Karpas-422 (cell line): Measurements from ENCODE around the gene ABHD17C. TPM values are rescaled to one million over a fixed set of nuclear protein-coding genes. Genes with fewer than 3 reads are reported as not detected.
A peak's percentile ranks its signal among the peaks of the same experiment; 100 is the strongest.

Experiments
- DNase-seq: peaks from one replicate; pipeline ENCODE4 v3.0.0-alpha.2; 2015
- H2AFZ ChIP-seq: fragments of 200-600 bp; sonication (generic); 2 replicates; pipeline ENCODE4 v1.6.1; 2014; ENCODE audit warnings: antibody characterized with exemption, low read length, mixed read lengths
- H3K27ac ChIP-seq: fragments of 200-600 bp; sonication (generic); 2 replicates; pipeline ENCODE4 v1.5.1; 2014; ENCODE audit warnings: mild to moderate bottlenecking, low read length, moderate library complexity
- H3K27me3 ChIP-seq: fragments of 200-600 bp; sonication (generic); 2 replicates; pipeline ENCODE4 v1.6.1; 2014; ENCODE audit warnings: low read length, mixed read lengths
- H3K36me3 ChIP-seq: fragments of 200-600 bp; sonication (generic); 2 replicates; pipeline ENCODE4 v1.6.1; 2014; ENCODE audit warnings: low read length, mixed read lengths; ENCODE audit not compliant: insufficient read depth
- H3K4me1 ChIP-seq: fragments of 200-600 bp; sonication (generic); 2 replicates; pipeline ENCODE4 v1.6.1; 2014; ENCODE audit warnings: mild to moderate bottlenecking, low read length, mixed read lengths
- H3K4me2 ChIP-seq: fragments of 200-600 bp; sonication (generic); 2 replicates; pipeline ENCODE4 v1.6.1; 2014; ENCODE audit warnings: low read length, low read depth, mild to moderate bottlenecking; ENCODE audit not compliant: poor library complexity, severe bottlenecking
- H3K4me3 ChIP-seq: fragments of 200-600 bp; sonication (generic); 2 replicates; pipeline ENCODE4 v1.5.1; 2014; ENCODE audit warnings: mild to moderate bottlenecking, antibody characterized with exemption, low read length, mixed read lengths
- H3K79me2 ChIP-seq: fragments of 200-600 bp; sonication (generic); 2 replicates; pipeline ENCODE4 v1.6.1; 2014; ENCODE audit warnings: mild to moderate bottlenecking, low read length, mixed read lengths
- H3K9ac ChIP-seq: fragments of 200-600 bp; sonication (generic); 2 replicates; pipeline ENCODE4 v1.6.0; 2014; ENCODE audit warnings: low read length
- H3K9me2 ChIP-seq: fragments of 200-600 bp; sonication (generic), shearing (Covaris generic); replicated peaks from 2 replicates; pipeline ENCODE4 v1.6.0; 2014; ENCODE audit warnings: mild to moderate bottlenecking, low read length, moderate library complexity; ENCODE audit not compliant: insufficient read depth
- H3K9me3 ChIP-seq: fragments of 300-700, 200-600 bp; sonication (generic); 2 replicates; pipeline ENCODE4 v1.6.1; 2014; ENCODE audit warnings: low read length, mixed read lengths
- H4K20me1 ChIP-seq: fragments of 200-600 bp; sonication (generic); 2 replicates; pipeline ENCODE4 v1.6.1; 2014; ENCODE audit warnings: mild to moderate bottlenecking, antibody characterized with exemption, low read length, low read depth; ENCODE audit not compliant: insufficient read depth
- total RNA-seq: library from RNA; depleted of rRNA; stranded (reverse); fragments of >200 nt; shearing (Covaris generic); gene quantifications from 2 replicates; pipeline ENCODE4 v1.2.3, GENCODE V29; 2014; ENCODE audit warnings: low replicate concordance

Gene ABHD17C
- total RNA-seq, 1 experiment from 2014 or later, result 0.48 TPM

DNA sequence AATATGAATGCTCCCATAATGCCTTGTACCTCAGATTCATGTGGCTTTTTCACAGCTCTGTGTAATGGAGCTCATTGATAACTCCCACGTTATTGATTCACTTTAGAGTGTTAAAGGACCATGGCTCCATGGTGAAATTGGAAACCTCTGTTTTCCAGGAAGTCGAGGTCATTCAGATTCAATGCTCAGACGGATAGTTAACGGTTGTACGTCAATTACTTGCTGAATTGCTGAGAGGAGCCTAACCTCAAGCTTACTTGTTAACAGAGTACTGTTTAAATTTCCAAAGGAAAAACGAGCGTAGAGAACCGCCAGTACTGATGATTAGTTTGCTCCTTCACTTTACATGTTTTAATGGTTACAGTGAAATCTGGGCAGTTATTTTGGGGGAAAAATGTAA is 11.1 kb downstream of the ABHD17C start:
- Histone ChIP-seq H3K9ac (no peak overlapping the region), H4K20me1 (peaks cover 9% of the 10 kb centered on the region; the same call in 1 of the 2 replicates), H2AFZ (no peak overlapping the region), H3K79me2 (no peaks in the 10 kb centered on the region), H3K27me3 (no peaks in the 10 kb centered on the region), H3K4me2 (no peak overlapping the region), H3K4me1 (peaks cover 4% of the 10 kb centered on the region), H3K36me3 (no peaks in the 10 kb centered on the region), H3K9me3 (no peaks in the 10 kb centered on the region), H3K9me2 (no peaks in the 10 kb centered on the region), H3K27ac (no peak overlapping the region), H3K4me3 (no peak overlapping the region)
- DNase-seq, result no peak

GRCh38 chr15:80709542-80709941 is 14.4 kb downstream of the ABHD17C start:
- H3K4me1 ChIP-seq, result peaks cover 11% of the 10 kb centered on the region
- H3K9me3 ChIP-seq, result no peaks in the 10 kb centered on the region
- H3K9me2 ChIP-seq, result no peaks in the 10 kb centered on the region
- no peaks in the 10 kb centered on the region for H3K79me2 ChIP-seq
- no peak for DNase-seq
- H2AFZ ChIP-seq, result no peak overlapping the region
- H3K27ac ChIP-seq, result no peak overlapping the region
- H3K4me3 ChIP-seq, result no peak overlapping the region
- H3K9ac ChIP-seq, result no peak overlapping the region
- peaks cover 6% of the 10 kb centered on the region; the same call in 1 of the 2 replicates for H4K20me1 ChIP-seq
- no peaks in the 10 kb centered on the region for H3K27me3 ChIP-seq
- H3K36me3 ChIP-seq, result no peaks in the 10 kb centered on the region
- no peak overlapping the region for H3K4me2 ChIP-seq

GRCh38 chr15:80710635-80711554 is 15.8 kb downstream of the ABHD17C start:
- H3K27me3 ChIP-seq, result no peaks in the 10 kb centered on the region
- DNase-seq, result no peak
- no peaks in the 10 kb centered on the region for H3K9me3 ChIP-seq
- H3K27ac ChIP-seq, result no peak overlapping the region
- H3K79me2 ChIP-seq, result no peaks in the 10 kb centered on the region
- peaks cover 6% of the 10 kb centered on the region; the same call in 1 of the 2 replicates for H4K20me1 ChIP-seq
- H3K9ac ChIP-seq, result no peak overlapping the region
- H3K4me1 ChIP-seq, result peaks cover 11% of the 10 kb centered on the region
- no peak overlapping the region for H2AFZ ChIP-seq
- no peaks in the 10 kb centered on the region for H3K9me2 ChIP-seq
- H3K4me2 ChIP-seq, result peak overlapping the region; percentile 42
- no peak overlapping the region for H3K4me3 ChIP-seq
- no peaks in the 10 kb centered on the region for H3K36me3 ChIP-seq

- Histone ChIP-seq H3K27me3 (no peaks in the 10 kb centered on the region), H3K9ac (no peak overlapping the region), H3K9me3 (no peaks in the 10 kb centered on the region), H3K4me3 (no peak overlapping the region), H3K4me1 (peaks cover 11% of the 10 kb centered on the region), H3K27ac (no peak overlapping the region), H3K36me3 (no peaks in the 10 kb centered on the region), H4K20me1 (peaks cover 6% of the 10 kb centered on the region; the same call in 1 of the 2 replicates), H3K4me2 (peak overlapping the region; percentile 42), H2AFZ (no peak overlapping the region), H3K9me2 (no peaks in the 10 kb centered on the region), H3K79me2 (no peaks in the 10 kb centered on the region)
- DNase-seq, result no peak
Observed at GRCh38 chr15:80711886-80712285, 16.8 kb downstream of the ABHD17C start.

GRCh38 chr15:80712956-80713355 is 17.8 kb downstream of the ABHD17C start:
- Histone ChIP-seq H4K20me1 (peaks cover 6% of the 10 kb centered on the region; the same call in 1 of the 2 replicates), H3K36me3 (no peaks in the 10 kb centered on the region), H2AFZ (no peak overlapping the region), H3K9me3 (no peaks in the 10 kb centered on the region), H3K4me1 (peaks cover 11% of the 10 kb centered on the region), H3K27ac (no peak overlapping the region), H3K79me2 (no peaks in the 10 kb centered on the region), H3K9me2 (no peaks in the 10 kb centered on the region), H3K4me2 (no peak overlapping the region), H3K27me3 (no peaks in the 10 kb centered on the region), H3K4me3 (no peak overlapping the region), H3K9ac (no peak overlapping the region)
- no peak for DNase-seq

DNA sequence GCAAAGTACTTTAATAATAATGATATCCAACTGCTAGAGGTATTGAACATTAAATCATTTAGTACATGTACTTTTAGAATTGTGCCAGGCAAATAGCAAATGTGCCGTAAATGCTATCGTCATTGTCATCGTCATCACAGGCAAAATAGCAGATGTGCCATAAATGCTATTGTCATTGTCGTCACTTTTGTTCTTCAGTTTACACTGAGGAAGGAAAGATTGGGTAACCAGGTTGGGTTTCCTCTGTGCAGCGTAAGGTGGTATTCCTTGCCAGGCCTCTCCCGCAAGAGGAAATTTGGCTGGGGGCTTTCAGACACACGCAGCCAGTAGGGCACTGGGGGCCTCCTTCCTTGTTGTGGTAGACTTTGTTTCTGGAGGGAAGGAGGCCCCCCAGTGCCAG is 26.4 kb downstream of the ABHD17C start:
- H3K4me1 ChIP-seq, result no peaks in the 10 kb centered on the region
- H3K36me3 ChIP-seq, result no peaks in the 10 kb centered on the region
- no peaks in the 10 kb centered on the region for H3K27me3 ChIP-seq
- H3K27ac ChIP-seq, result no peak overlapping the region
- DNase-seq, result no peak
- H3K79me2 ChIP-seq, result no peaks in the 10 kb centered on the region
- H3K9me3 ChIP-seq, result no peaks in the 10 kb centered on the region
- H3K4me2 ChIP-seq, result no peak overlapping the region
- no peak overlapping the region for H2AFZ ChIP-seq
- H3K9me2 ChIP-seq, result no peaks in the 10 kb centered on the region
- H4K20me1 ChIP-seq, result no peaks in the 10 kb centered on the region; the same call in 1 of the 2 replicates
- no peak overlapping the region for H3K4me3 ChIP-seq
- H3K9ac ChIP-seq, result no peak overlapping the region

DNA sequence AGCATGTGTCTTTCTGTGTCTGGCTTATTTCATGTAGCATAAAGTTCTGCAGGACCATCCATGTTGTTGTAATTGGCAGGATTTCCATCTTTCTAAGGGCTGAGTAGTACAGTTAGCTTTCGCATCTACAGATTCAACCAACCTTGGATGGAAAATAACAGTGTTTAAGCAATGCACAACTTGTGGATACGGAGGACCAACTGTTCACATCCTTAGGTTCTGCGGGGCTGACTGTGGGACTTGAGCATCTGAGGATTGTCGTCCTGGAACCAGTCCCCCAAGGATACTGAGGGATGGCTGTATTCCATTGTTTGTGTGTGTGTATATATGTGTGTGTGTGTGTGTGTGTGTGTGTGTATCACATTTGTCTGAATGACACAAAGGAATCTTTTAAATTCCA is 27.7 kb downstream of the ABHD17C start:
- no peak overlapping the region for H3K9ac ChIP-seq
- H2AFZ ChIP-seq, result no peak overlapping the region
- no peaks in the 10 kb centered on the region for H3K9me3 ChIP-seq
- H3K27ac ChIP-seq, result no peak overlapping the region
- no peaks in the 10 kb centered on the region for H3K27me3 ChIP-seq
- H3K4me2 ChIP-seq, result no peak overlapping the region
- no peaks in the 10 kb centered on the region; the same call in 1 of the 2 replicates for H4K20me1 ChIP-seq
- H3K4me1 ChIP-seq, result no peaks in the 10 kb centered on the region
- H3K9me2 ChIP-seq, result no peaks in the 10 kb centered on the region
- no peaks in the 10 kb centered on the region for H3K79me2 ChIP-seq
- no peak overlapping the region for H3K4me3 ChIP-seq
- no peaks in the 10 kb centered on the region for H3K36me3 ChIP-seq
- DNase-seq, result no peak

DNA sequence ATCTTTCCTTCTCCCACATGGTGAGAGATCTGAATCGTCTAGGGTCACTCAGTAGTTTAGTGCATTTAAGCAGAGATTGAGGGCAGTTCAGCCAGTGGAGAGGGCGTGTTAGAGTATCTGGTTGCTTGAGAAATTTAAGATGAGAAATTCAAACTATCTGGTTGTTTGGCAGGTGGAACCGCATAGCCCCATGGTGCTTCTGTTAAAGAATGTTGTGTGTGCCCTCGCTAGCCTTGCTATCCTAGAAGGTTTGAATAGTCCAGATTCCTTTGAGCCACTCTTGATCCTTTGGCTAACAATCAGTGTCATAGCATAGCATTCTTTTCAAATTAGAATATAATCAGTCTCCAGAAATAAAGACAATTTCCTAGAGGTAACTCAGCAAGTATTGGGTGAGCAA is 32.1 kb downstream of the ABHD17C start:
- Histone ChIP-seq H3K27ac (no peak overlapping the region), H3K9ac (no peak overlapping the region), H3K4me1 (no peaks in the 10 kb centered on the region), H3K9me2 (no peaks in the 10 kb centered on the region), H3K27me3 (no peaks in the 10 kb centered on the region), H4K20me1 (no peaks in the 10 kb centered on the region), H3K4me2 (no peak overlapping the region), H3K79me2 (no peaks in the 10 kb centered on the region), H3K36me3 (no peaks in the 10 kb centered on the region), H2AFZ (no peak overlapping the region), H3K4me3 (no peak overlapping the region), H3K9me3 (no peaks in the 10 kb centered on the region)
- no peak for DNase-seq
